ENCODE data around the gene POU2AF1.

GRCh38 chr11:111352231-111352746 is 26.8 kb downstream of the POU2AF1 start:
- TF ChIP-seq POLR2A (IDR thresholded peaks at IDR 0.05; ENCODE audit: control extremely low read depth in 1 of 2, low read depth in 2 of 2, low read length in 2 of 2) (no peak), CTCF (IDR thresholded peaks at IDR 0.05; ENCODE audit: control extremely low read depth in 1 of 3, insufficient read depth in 1 of 3, low read depth in 1 of 3, low read length in 3 of 3) (no peak), JUND (IDR thresholded peaks at IDR 0.05; ENCODE audit: low read length) (no peak), EZH2 (IDR thresholded peaks at IDR 0.05; ENCODE audit: low read depth, low read length, severe bottlenecking) (no peak), HDAC2 (IDR thresholded peaks at IDR 0.05; ENCODE audit: borderline replicate concordance in 1 of 2, low read depth in 2 of 2, low read length in 2 of 2) (no peak)

All from H1 (cell line).